Osteocyte (in vitro differentiated cells): ENCODE results near the gene TMEM127. TPM values are rescaled to one million over a fixed set of nuclear protein-coding genes. Genes with fewer than 3 reads are reported as not detected.
"Not testable (repeated sequence)": the region's sequence is repeated elsewhere in the genome, so short reads cannot be mapped to it uniquely, and the experiment has no call there.

Experiments used
- DNase-seq: peaks from one replicate; pipeline ENCODE4 v3.0.0; 2021; ENCODE audit warnings: mixed read lengths; ENCODE audit not compliant: unreplicated experiment; ENCODE audit errors: extremely low spot score
- H3K27ac Mint-ChIP-seq: one replicate; pipeline ENCODE4 v1.8.0; 2021; ENCODE audit warnings: mild to moderate bottlenecking, mixed read lengths; ENCODE audit not compliant: unreplicated experiment
- H3K27me3 Mint-ChIP-seq: one replicate; pipeline ENCODE4 v1.8.0; 2021; ENCODE audit warnings: mixed read lengths; ENCODE audit not compliant: unreplicated experiment
- H3K36me3 Mint-ChIP-seq: one replicate; pipeline ENCODE4 v1.8.0; 2021; ENCODE audit warnings: mixed read lengths; ENCODE audit not compliant: unreplicated experiment
- H3K4me1 Mint-ChIP-seq: one replicate; pipeline ENCODE4 v1.8.0; 2021; ENCODE audit warnings: mixed read lengths; ENCODE audit not compliant: unreplicated experiment
- H3K4me3 Mint-ChIP-seq: one replicate; pipeline ENCODE4 v1.8.0; 2021; ENCODE audit warnings: mild to moderate bottlenecking, moderate library complexity, mixed read lengths; ENCODE audit not compliant: unreplicated experiment
- H3K9me3 Mint-ChIP-seq: one replicate; pipeline ENCODE4 v1.8.0; 2021; ENCODE audit warnings: mixed read lengths; ENCODE audit not compliant: unreplicated experiment
- CTCF ChIP-seq: fragments of 200-600 bp; sonication (generic); IDR thresholded peaks from 2 replicates; pipeline ENCODE4 v1.5.0; 2021; ENCODE audit warnings: antibody characterized with exemption, mild to moderate bottlenecking, moderate library complexity
- total RNA-seq: library from RNA; stranded (reverse); gene quantifications from 2 replicates; pipeline ENCODE4 v1.2.1, GENCODE V29; 2021

TMEM127 gene
- total RNA-seq, 1 donor from 2014 or later = 56.3 TPM

- no peak for DNase-seq
- Mint-ChIP-seq H3K27me3 (no peaks in the 10 kb centered on the region), H3K4me3 (no peak overlapping the region), H3K9me3 (no peaks in the 10 kb centered on the region), H3K27ac (no peak overlapping the region), H3K4me1 (no peaks in the 10 kb centered on the region), H3K36me3 (no peaks in the 10 kb centered on the region)
- no peak for TF ChIP-seq CTCF
Observed at GRCh38 chr2:96236882-96237281, 28.9 kb downstream of the TMEM127 start.

- Mint-ChIP-seq H3K36me3 (no peaks in the 10 kb centered on the region), H3K4me1 (no peaks in the 10 kb centered on the region), H3K27me3 (no peaks in the 10 kb centered on the region), H3K4me3 (no peak overlapping the region), H3K27ac (no peak overlapping the region), H3K9me3 (no peaks in the 10 kb centered on the region)
- no peak for DNase-seq
- no peak for TF ChIP-seq CTCF
Observed at GRCh38 chr2:96233880-96234316, 31.9 kb downstream of the TMEM127 start.

GRCh38 chr2:96233436-96233835 lies 32.4 kb downstream of the TMEM127 start:
- Mint-ChIP-seq H3K27me3 (no peaks in the 10 kb centered on the region), H3K27ac (no peak overlapping the region), H3K4me3 (no peak overlapping the region), H3K9me3 (no peaks in the 10 kb centered on the region), H3K36me3 (no peaks in the 10 kb centered on the region), H3K4me1 (no peaks in the 10 kb centered on the region)
- no peak for DNase-seq
- no peak for TF ChIP-seq CTCF

- Mint-ChIP-seq H3K4me3 (no peak overlapping the region), H3K4me1 (no peaks in the 10 kb centered on the region), H3K27ac (no peak overlapping the region), H3K36me3 (no peaks in the 10 kb centered on the region), H3K9me3 (no peaks in the 10 kb centered on the region), H3K27me3 (no peaks in the 10 kb centered on the region)
- TF ChIP-seq CTCF = no peak
- DNase-seq = no peak
Observed at GRCh38 chr2:96231316-96231715, 34.5 kb downstream of the TMEM127 start.

- no peaks in the 10 kb centered on the region for H3K27me3 Mint-ChIP-seq
- TF ChIP-seq CTCF = no peak
- no peak overlapping the region for H3K4me3 Mint-ChIP-seq
- no peaks in the 10 kb centered on the region for H3K4me1 Mint-ChIP-seq
- no peaks in the 10 kb centered on the region for H3K36me3 Mint-ChIP-seq
- H3K27ac Mint-ChIP-seq = no peak overlapping the region
- no peak for DNase-seq
- H3K9me3 Mint-ChIP-seq = no peaks in the 10 kb centered on the region
Observed at GRCh38 chr2:96225016-96225533, 40.7 kb downstream of the TMEM127 start.

- not testable (repeated sequence) for H3K36me3 Mint-ChIP-seq, H3K27me3 Mint-ChIP-seq, H3K27ac Mint-ChIP-seq, H3K4me1 Mint-ChIP-seq, H3K4me3 Mint-ChIP-seq, H3K9me3 Mint-ChIP-seq, DNase-seq
Observed at GRCh38 chr2:96221106-96221505, 44.7 kb downstream of the TMEM127 start.

- not testable (repeated sequence) for H3K4me1 Mint-ChIP-seq, DNase-seq, H3K36me3 Mint-ChIP-seq, H3K9me3 Mint-ChIP-seq, H3K27ac Mint-ChIP-seq, H3K4me3 Mint-ChIP-seq, H3K27me3 Mint-ChIP-seq
Observed at GRCh38 chr2:96219959-96220358, 45.8 kb downstream of the TMEM127 start.
